Sigmoid colon (tissue), 7 donors: Measurements from ENCODE around the gene DPYSL3. TPM values are rescaled to one million over a fixed set of nuclear protein-coding genes. Genes with fewer than 3 reads are reported as not detected.

Experiments
- DNase-seq: peaks from one replicate; pipeline ENCODE4 v3.0.0-alpha.2; 2019
- H3K27ac ChIP-seq, 4 donors: fragments of 200-600 bp; sonication (generic); one replicate each; pipeline ENCODE4 v1.5.1; 2016 to 2019; ENCODE audit warnings: mild to moderate bottlenecking in 1 of 4
- H3K27me3 ChIP-seq, 3 donors: fragments of 200-600 bp; sonication (generic); one replicate each; pipeline ENCODE4 v1.5.1; 2019; ENCODE audit warnings: mild to moderate bottlenecking in 1 of 3
- H3K36me3 ChIP-seq, 4 donors: fragments of 200-600 bp; sonication (generic); one replicate each; pipeline ENCODE4 v1.5.1; 2016 to 2019
- H3K4me1 ChIP-seq, 4 donors: fragments of 200-600 bp; sonication (generic); one replicate each; pipeline ENCODE4 v1.5.1; 2017 to 2019
- H3K4me3 ChIP-seq, 4 donors: fragments of 200-600 bp; sonication (generic); one replicate each; pipeline ENCODE4 v1.5.1; 2017 to 2019; ENCODE audit warnings: mild to moderate bottlenecking in 2 of 4, moderate library complexity in 1 of 4
- H3K9me3 ChIP-seq, 4 donors: fragments of 200-600 bp in 3 of 4; sonication (generic) in 3 of 4; one replicate each; pipeline versions ENCODE4 v1.5.1 to v1.6.1; 2013 to 2019
- CTCF ChIP-seq, 4 experiments: fragments of 450-650 bp in 3 of 4; fragments of 200-600 bp in 1 of 4; IDR thresholded peaks; one replicate each; pipeline ENCODE4 v1.5.1; 2016 to 2019; ENCODE audit warnings: antibody characterized with exemption in 4 of 4, mild to moderate bottlenecking in 3 of 4, moderate library complexity in 2 of 4
- EP300 ChIP-seq, 4 donors: sonication (generic); formaldehyde crosslinking; IDR thresholded peaks; one replicate each; pipeline ENCODE4 v1.6.1; 2017; ENCODE audit warnings: antibody characterized with exemption in 4 of 4
- POLR2A ChIP-seq, 2 donors: fragments of 450-650 bp; IDR thresholded peaks; one replicate each; pipeline ENCODE4 v1.6.1; 2016; ENCODE audit warnings: antibody characterized with exemption in 2 of 2, mild to moderate bottlenecking in 2 of 2, moderate library complexity in 2 of 2
- POLR2AphosphoS5 ChIP-seq, 4 donors: sonication (generic); formaldehyde crosslinking; IDR thresholded peaks; one replicate each; pipeline ENCODE4 v1.6.1; 2017; ENCODE audit warnings: antibody characterized with exemption in 4 of 4
- whole genome bisulfite sequencing, 2 donors: extraction: QIAGEN DNeasy Blood & Tissue Kit; methylation state at CpG; one replicate each; pipeline ENCODE4 v1.1.7; 2013; 5-methylcytosine and 5-hydroxymethylcytosine counted together
- intact Hi-C: fragments of 100-400 bp; cut with DNase I; formaldehyde crosslinking; loops from one replicate; pipeline ENCODE4 v1.15.1; 2023
- polyA plus RNA-seq, 3 donors: library from polyadenylated mRNA; stranded (reverse); fragments of 200-250 nt; gene quantifications; one replicate each; pipeline ENCODE4 v1.2.3, GENCODE V29; 2013
- total RNA-seq, 4 donors: library from RNA; depleted of rRNA; stranded (reverse); fragments of >200 nt; gene quantifications; one replicate each; pipeline ENCODE4 v1.1.0, GENCODE V29; 2016
- donor health status: healthy with polysubstance abuse.
- donor health status: Bipolar disorder and iron deficiency.
- donor health status: healthy.

Gene DPYSL3
- total and polyA plus RNA-seq, 7 donors, result 4.2 to 343 (median 149) TPM

GRCh38 chr5:147474140-147474539 lies 35.7 kb downstream of the DPYSL3 start:
- Histone ChIP-seq H3K27me3 (no peaks in the 10 kb centered on the region), H3K27ac (peak overlapping the region in 2 of 4 donors; percentile 19 to 56), H3K36me3 (no peaks in the 10 kb centered on the region), H3K4me1 (peaks cover 0 to 35% (median 26%) of the 10 kb centered on the region in 4 donors), H3K9me3 (no peaks in the 10 kb centered on the region), H3K4me3 (no peak overlapping the region)
- no peak for TF ChIP-seq POLR2A (IDR thresholded peaks at IDR 0.05)
- 92 to 94% methylated on average over 1 of the region's 1 CpG for WGBS, 2 donors
- no peak for DNase-seq
- intact Hi-C loops, result no loop called here

- H3K27me3 ChIP-seq, result no peaks in the 10 kb centered on the region
- TF ChIP-seq EP300 (IDR thresholded peaks at IDR 0.05) (no peak), POLR2AphosphoS5 (IDR thresholded peaks at IDR 0.05) (peak in 1 of 4 donors; percentile 6)
- no peaks in the 10 kb centered on the region for H3K9me3 ChIP-seq
- no peak for DNase-seq
- peak overlapping the region in 3 of 4 donors; percentile 40 to 64 (median 56) for H3K27ac ChIP-seq
- WGBS, 2 donors, result 51 to 55% methylated on average over 4 of the region's 4 CpGs
- H3K4me1 ChIP-seq, result peaks cover 0 to 24% (median 20%) of the 10 kb centered on the region in 4 donors
- intact Hi-C loops, result no loop called here
- no peak overlapping the region for H3K4me3 ChIP-seq
- H3K36me3 ChIP-seq, result no peaks in the 10 kb centered on the region
These were observed 37.0 kb downstream of the DPYSL3 start for GRCh38 chr5:147472664-147473475.

- H3K4me3 ChIP-seq, result no peak overlapping the region
- H3K36me3 ChIP-seq, result no peaks in the 10 kb centered on the region
- H3K4me1 ChIP-seq, result peaks cover 0 to 42% (median 22%) of the 10 kb centered on the region in 4 donors
- H3K27ac ChIP-seq, result no peak overlapping the region
- 74 to 88% methylated on average over 1 of the region's 1 CpG for WGBS, 2 donors
- DNase-seq, result no peak
- intact Hi-C loops, result no loop called here
- H3K9me3 ChIP-seq, result no peaks in the 10 kb centered on the region
- H3K27me3 ChIP-seq, result no peaks in the 10 kb centered on the region
- TF ChIP-seq POLR2AphosphoS5 (IDR thresholded peaks at IDR 0.05) (no peak), CTCF (IDR thresholded peaks at IDR 0.05) (no peak), EP300 (IDR thresholded peaks at IDR 0.05) (no peak), POLR2A (IDR thresholded peaks at IDR 0.05) (no peak)
These were observed 41.8 kb downstream of the DPYSL3 start for GRCh38 chr5:147467973-147468508.

- intact Hi-C loops, result no loop called here
- DNase-seq, result no peak
- Histone ChIP-seq H3K27me3 (no peaks in the 10 kb centered on the region), H3K4me3 (no peak overlapping the region), H3K27ac (peak overlapping the region in 3 of 4 donors; percentile 4 to 56 (median 40)), H3K9me3 (no peaks in the 10 kb centered on the region), H3K36me3 (no peaks in the 10 kb centered on the region), H3K4me1 (peaks cover 0 to 32% (median 13%) of the 10 kb centered on the region in 4 donors)
- 74 to 86% methylated on average over 6 of the region's 6 CpGs for WGBS, 2 donors
- TF ChIP-seq POLR2AphosphoS5 (IDR thresholded peaks at IDR 0.05) (peak in 1 of 4 donors; percentile 16), CTCF (IDR thresholded peaks at IDR 0.05) (no peak)
These were observed 43.4 kb downstream of the DPYSL3 start for GRCh38 chr5:147466360-147466980.

GRCh38 chr5:147465747-147466146 lies 44.1 kb downstream of the DPYSL3 start:
- peaks cover 0 to 30% (median 13%) of the 10 kb centered on the region in 4 donors for H3K4me1 ChIP-seq
- no peaks in the 10 kb centered on the region for H3K9me3 ChIP-seq
- WGBS, 2 donors, result 83 to 86% methylated on average over 3 of the region's 3 CpGs
- no peak for DNase-seq
- H3K36me3 ChIP-seq, result no peaks in the 10 kb centered on the region
- TF ChIP-seq POLR2AphosphoS5 (IDR thresholded peaks at IDR 0.05) (no peak), EP300 (IDR thresholded peaks at IDR 0.05) (no peak), CTCF (IDR thresholded peaks at IDR 0.05) (no peak), POLR2A (IDR thresholded peaks at IDR 0.05) (no peak)
- intact Hi-C loops, result no loop called here
- no peak overlapping the region for H3K4me3 ChIP-seq
- peak overlapping the region in 1 of 4 donors; percentile 40 for H3K27ac ChIP-seq
- no peaks in the 10 kb centered on the region for H3K27me3 ChIP-seq
